Epithelial cell of esophagus (primary cell): ENCODE data around the gene CPAMD8.
A peak's percentile ranks its signal among the peaks of the same experiment; 100 is the strongest.

Source experiments
- DNase-seq: peaks from one replicate; pipeline ENCODE4 v3.0.0; 2010; ENCODE audit warnings: low read depth
- H3K4me3 ChIP-seq: 2 replicates; pipeline ENCODE4 v1.5.1; 2011; ENCODE audit warnings: mild to moderate bottlenecking, low read length, control low read depth
- CTCF ChIP-seq: IDR thresholded peaks from 2 replicates; pipeline ENCODE4 v1.5.1; 2011; ENCODE audit warnings: low read depth, mild to moderate bottlenecking, low read length, control low read depth, inconsistent platforms; ENCODE audit not compliant: insufficient read depth; ENCODE audit errors: missing control alignments

Gene CPAMD8

GRCh38 chr19:17026706-17027534, at the start of gene CPAMD8:
CPAMD8 (minus strand) TSS chr19:17026810; CDS start chr19:17026642, 168 bp downstream.
- DNase-seq = no peak
- peak within 1 kb of the TSS; percentile 8 for H3K4me3 ChIP-seq
- no peak for TF ChIP-seq CTCF

- DNase-seq = peak; percentile 27
- peak overlapping the region; percentile 89 for H3K4me3 ChIP-seq
- no peak for TF ChIP-seq CTCF
Measured at GRCh38 chr19:17075864-17076542, 49.4 kb upstream of the CPAMD8 start.

GRCh38 chr19:17075035-17075863, 48.6 kb upstream of the CPAMD8 start, which contains the start of the genes HAUS8 and MYO9B:
HAUS8 (minus strand) TSS chr19:17075452; CDS start chr19:17075422, 30 bp downstream.
MYO9B (plus strand) TSS chr19:17075777; CDS start chr19:17101718, 25,941 bp downstream.
- H3K4me3 ChIP-seq = peak within 1 kb of the TSS; percentile 89
- peak; percentile 100 for DNase-seq
- no peak for TF ChIP-seq CTCF

- H3K4me3 ChIP-seq = peak overlapping the region; percentile 88
- DNase-seq = no peak
- TF ChIP-seq CTCF = no peak
Measured at GRCh38 chr19:17074634-17075034, 48.0 kb upstream of the CPAMD8 start.

GRCh38 chr19:17073869-17074633, 47.4 kb upstream of the CPAMD8 start:
- no peak for TF ChIP-seq CTCF
- DNase-seq = no peak
- peak overlapping the region; percentile 88 for H3K4me3 ChIP-seq

- TF ChIP-seq CTCF = no peak
- DNase-seq = no peak
- no peak overlapping the region for H3K4me3 ChIP-seq
Measured at GRCh38 chr19:17070912-17071311, 44.3 kb upstream of the CPAMD8 start.
